ENCODE measurements around the gene SEM1. TPM values are rescaled to one million over a fixed set of nuclear protein-coding genes. Genes with fewer than 3 reads are reported as not detected.

The SEM1 gene
- total and polyA plus RNA-seq, 2 of the 4 experiments (the other 2 are of a cell fraction), result 17.2 to 38.0 TPM

GRCh38 chr7:96676919-96677318, 32.7 kb downstream of the SEM1 start:
- Histone ChIP-seq H3K4ac (ENCODE audit: low read depth, low read length) (no peak overlapping the region), H3K4me3 (ENCODE audit: insufficient read depth, low read depth, low read length) (no peak overlapping the region), H3K9me3 (ENCODE audit: control insufficient read depth, insufficient read depth, low read length) (no peaks in the 10 kb centered on the region), H4K8ac (ENCODE audit: low read depth in 2 of 2, low read length in 2 of 2) (no peak overlapping the region), H3K79me1 (ENCODE audit: low read depth in 1 of 2, low read length in 2 of 2) (peaks cover 0 to 4% of the 10 kb centered on the region in 2 experiments; a peak in 3 of 4 replicates), H2AK5ac (ENCODE audit: low read depth, low read length) (no peak overlapping the region), H2BK5ac (ENCODE audit: low read depth, low read length, poor library complexity, severe bottlenecking) (no peak overlapping the region), H4K91ac (ENCODE audit: insufficient read depth, low read depth, low read length) (no peak overlapping the region), H3K56ac (ENCODE audit: extremely low read depth, insufficient read depth, low read length) (no peak overlapping the region), H3K9ac (ENCODE audit: low read depth, low read length) (no peak overlapping the region), H4K5ac (ENCODE audit: low read depth, low read length) (no peak overlapping the region), H2AK9ac (replicated peaks; ENCODE audit: low read depth, low read length, poor library complexity) (no peak overlapping the region), H2BK20ac (ENCODE audit: low read depth, low read length) (no peak overlapping the region), H2AFZ (replicated peaks; ENCODE audit: low read length, poor library complexity) (no peak overlapping the region), H2BK120ac (ENCODE audit: low read depth, low read length) (no peak overlapping the region), H3K27ac (ENCODE audit: insufficient read depth, low read length) (no peak overlapping the region), H4K20me1 (ENCODE audit: insufficient read depth, low read length) (no peaks in the 10 kb centered on the region), H3K36me3 (ENCODE audit: control insufficient read depth, insufficient read depth, low read length) (0 out of 2 replicates have a peak, but pooled peaks cover 1% of the 10 kb centered on the region), H3K23ac (ENCODE audit: low read depth, low read length) (no peak overlapping the region), H3K4me2 (ENCODE audit: low read depth, low read length) (no peak overlapping the region), H3K27me3 (ENCODE audit: control insufficient read depth, insufficient read depth, low read length) (no peaks in the 10 kb centered on the region), H3K14ac (replicated peaks; ENCODE audit: low read depth, low read length) (no peak overlapping the region), H2BK15ac (ENCODE audit: low read depth, low read length) (no peak overlapping the region), H3K9me1 (ENCODE audit: insufficient read depth, low read length) (0 out of 2 replicates have a peak, but pooled peaks cover 3% of the 10 kb centered on the region), H3K18ac (ENCODE audit: low read depth, low read length) (no peak overlapping the region), H3K4me1 (ENCODE audit: control insufficient read depth, insufficient read depth, low read length) (no peaks in the 10 kb centered on the region)
- POLR2A ChIA-PET (ENCODE audit: unreplicated experiment), result no interaction called here
- in situ Hi-C loops (cut with MboI; ENCODE audit: low sequenced_read_pairs) (no loop called here), intact Hi-C loops (cut with micrococcal nuclease) (no loop called here), dilution Hi-C loops (cut with HindIII; ENCODE audit: low sequenced_read_pairs, unreplicated experiment) (no loop called here)
- DNase-seq (no peak), ATAC-seq (ENCODE audit: low read depth) (no peak)
- 92% methylated on average over 2 of the region's 5 CpGs; no CpG with 5 or more reads in 1 of the 2 experiments for WGBS, 2 experiments (ENCODE audit: extremely low coverage in 2 of 2, insufficient read length in 1 of 2)
- TF ChIP-seq USF2 (IDR thresholded peaks at IDR 0.05; ENCODE audit: low read depth, low read length) (no peak), FOS (IDR thresholded peaks at IDR 0.05; ENCODE audit: low read depth, low read length) (no peak), SMC3 (IDR thresholded peaks at IDR 0.05; ENCODE audit: low read depth, low read length) (no peak), MAZ (IDR thresholded peaks at IDR 0.05; ENCODE audit: borderline replicate concordance, low read depth, low read length) (no peak), CEBPB (IDR thresholded peaks at IDR 0.05; ENCODE audit: low read depth, low read length) (no peak), POLR2A (IDR thresholded peaks at IDR 0.05; ENCODE audit: low read depth, low read length) (no peak)
- CTCF ChIA-PET, result no interaction called here
- no TSS peak for BruUV-seq (replicated peaks)
